H1 (cell line): ENCODE results near the gene LIN28B. TPM values are rescaled to one million over a fixed set of nuclear protein-coding genes. Genes with fewer than 3 reads are reported as not detected.

Experiments used
- CTCF ChIA-PET: fragments of 300-600 bp; sonication (Branson Sonifier 250); formaldehyde crosslinking; loops from one replicate; lab custom pipeline; 2021; ENCODE audit not compliant: partially characterized antibody; lab: Charles Lee
- POLR2A ChIA-PET: fragments of 300-600 bp; sonication (Branson Sonifier 250); formaldehyde crosslinking; loops from one replicate; lab custom pipeline; 2021; ENCODE audit warnings: inconsistent platforms; ENCODE audit not compliant: partially characterized antibody; lab: Charles Lee
- DNase-seq, 2 experiments: peaks; one replicate each; pipeline versions ENCODE4 v3.0.0 to v3.0.0-alpha.2; 2010 to 2022; ENCODE audit warnings: low spot score in 2 of 2, low read depth in 1 of 2, mixed read lengths in 1 of 2
- FAIRE-seq: peaks from 2 replicates; lab custom pipeline; 2011; peaks lifted over from hg19 to GRCh38; lab: Jason Lieb, UNC
- H2AFZ ChIP-seq: 2 replicates; pipeline ENCODE4 v1.8.1; 2012; ENCODE audit warnings: low read length, inconsistent platforms
- H2AK5ac ChIP-seq: 2 replicates; pipeline ENCODE4 v1.6.1; 2013; ENCODE audit warnings: low read depth, low read length
- H2BK120ac ChIP-seq: replicated peaks from 2 replicates; pipeline ENCODE3; 2013; ENCODE audit warnings: low read depth, low read length, inconsistent platforms
- H2BK12ac ChIP-seq: 2 replicates; pipeline ENCODE4 v1.6.1; 2013; ENCODE audit warnings: low read depth, low read length
- H2BK15ac ChIP-seq: 2 replicates; pipeline ENCODE4 v1.6.1; 2013; ENCODE audit warnings: low read length
- H2BK20ac ChIP-seq: 2 replicates; pipeline ENCODE4 v1.6.1; 2013; ENCODE audit warnings: low read length
- H2BK5ac ChIP-seq: 2 replicates; pipeline ENCODE4 v1.6.1; 2013; ENCODE audit warnings: low read depth, low read length
- H3K14ac ChIP-seq: 2 replicates; pipeline ENCODE4 v1.6.1; 2013; ENCODE audit warnings: inconsistent platforms; ENCODE audit not compliant: insufficient read length
- H3K18ac ChIP-seq: 2 replicates; pipeline ENCODE4 v1.6.1; 2013; ENCODE audit warnings: low read length; ENCODE audit errors: extremely low read depth
- H3K23ac ChIP-seq: 2 replicates; pipeline ENCODE4 v1.6.1; 2013; ENCODE audit warnings: inconsistent platforms; ENCODE audit not compliant: insufficient read length
- H3K23me2 ChIP-seq: 2 replicates; pipeline ENCODE4 v1.6.1; 2013; ENCODE audit warnings: low read depth, low read length
- H3K27ac ChIP-seq: 2 replicates; pipeline ENCODE4 v1.6.1; 2011; ENCODE audit warnings: low read depth, low read length, inconsistent platforms
- H3K27me3 ChIP-seq, 4 experiments: replicated peaks in 1 of 4; 1 replicate in 1 of 4; 2 replicates in 3 of 4; pipeline versions ENCODE4 v1.6.1 to v1.8.1; 2011 to 2013; ENCODE audit warnings: low read length in 3 of 4, mild to moderate bottlenecking in 3 of 4, inconsistent platforms in 2 of 4, mixed read lengths in 2 of 4, moderate library complexity in 1 of 4; ENCODE audit not compliant: control insufficient read depth in 3 of 4, insufficient read depth in 3 of 4; ENCODE audit errors: extremely low read depth in 1 of 4
- H3K36me3 ChIP-seq, 4 experiments: 2 replicates each; pipeline versions ENCODE4 v1.6.1 to v1.8.1; 2011 to 2013; ENCODE audit warnings: mild to moderate bottlenecking in 4 of 4, low read length in 3 of 4, moderate library complexity in 2 of 4, control low read depth in 1 of 4, inconsistent platforms in 1 of 4; ENCODE audit not compliant: insufficient read depth in 4 of 4, control insufficient read depth in 2 of 4
- H3K4ac ChIP-seq: replicated peaks from 2 replicates; pipeline ENCODE3; 2013; ENCODE audit warnings: low read length, low read depth, mixed read lengths, inconsistent platforms; ENCODE audit not compliant: insufficient read length
- H3K4me1 ChIP-seq, 4 experiments: replicated peaks in 1 of 4; 1 replicate in 1 of 4; 2 replicates in 3 of 4; pipeline versions ENCODE4 v1.6.1 to v1.8.1; 2011 to 2013; ENCODE audit warnings: low read length in 3 of 4, inconsistent platforms in 2 of 4, mixed read lengths in 1 of 4; ENCODE audit not compliant: insufficient read depth in 4 of 4, control insufficient read depth in 3 of 4
- H3K4me2 ChIP-seq, 2 experiments: 2 replicates each; pipeline versions ENCODE4 v1.6.1 to v1.8.1; 2011 to 2013; ENCODE audit warnings: low read depth in 2 of 2, low read length in 2 of 2, control low read depth in 1 of 2, inconsistent platforms in 1 of 2, mild to moderate bottlenecking in 1 of 2; ENCODE audit not compliant: insufficient read depth in 1 of 2
- H3K4me3 ChIP-seq, 4 experiments: fragments of 200-600, 300-600 bp in 1 of 4; sonication (generic), shearing (Covaris generic), sonication (Bioruptor Twin) in 1 of 4; 2 replicates each; pipeline versions ENCODE4 v1.5.1 to v1.8.1; 2011 to 2016; ENCODE audit warnings: low read length in 4 of 4, low read depth in 3 of 4, control low read depth in 2 of 4, inconsistent platforms in 2 of 4, mild to moderate bottlenecking in 2 of 4, mixed read lengths in 1 of 4, moderate library complexity in 1 of 4; ENCODE audit not compliant: insufficient read depth in 2 of 4; ENCODE audit errors: extremely low read depth in 1 of 4
- H3K56ac ChIP-seq: replicated peaks from 2 replicates; pipeline ENCODE3; 2013; ENCODE audit warnings: low read depth, mild to moderate bottlenecking, mixed read lengths, low read length, inconsistent platforms; ENCODE audit not compliant: insufficient read length
- H3K79me1 ChIP-seq: 2 replicates; pipeline ENCODE4 v1.6.1; 2013; ENCODE audit warnings: low read depth, low read length, control low read depth
- H3K79me2 ChIP-seq, 2 experiments: 2 replicates each; pipeline versions ENCODE4 v1.6.1 to v1.8.1; 2012 to 2013; ENCODE audit warnings: low read length in 2 of 2, mild to moderate bottlenecking in 2 of 2, inconsistent platforms in 1 of 2; ENCODE audit not compliant: insufficient read depth in 2 of 2, control insufficient read depth in 1 of 2
- H3K9ac ChIP-seq, 4 experiments: replicated peaks in 1 of 4; 1 replicate in 1 of 4; 2 replicates in 3 of 4; pipeline versions ENCODE4 v1.6.1 to v1.8.1; 2011 to 2013; ENCODE audit warnings: low read depth in 3 of 4, low read length in 3 of 4, control low read depth in 2 of 4, mild to moderate bottlenecking in 2 of 4, moderate library complexity in 2 of 4, inconsistent platforms in 1 of 4; ENCODE audit errors: extremely low read depth in 1 of 4
- H3K9me3 ChIP-seq, 2 experiments: 2 replicates each; pipeline versions ENCODE4 v1.6.1 to v1.8.1; 2012 to 2013; ENCODE audit warnings: mild to moderate bottlenecking in 2 of 2, moderate library complexity in 2 of 2, control low read depth in 1 of 2, inconsistent platforms in 1 of 2, low read depth in 1 of 2, low read length in 1 of 2, mixed read lengths in 1 of 2; ENCODE audit not compliant: insufficient read depth in 2 of 2
- H4K20me1 ChIP-seq, 2 experiments: replicated peaks in 1 of 2; 2 replicates each; pipeline versions ENCODE3 to v1.8.1; 2011 to 2013; ENCODE audit warnings: inconsistent platforms in 2 of 2, low read length in 2 of 2, mild to moderate bottlenecking in 1 of 2; ENCODE audit not compliant: insufficient read depth in 2 of 2, control insufficient read depth in 1 of 2
- H4K5ac ChIP-seq: 2 replicates; pipeline ENCODE4 v1.6.1; 2013; ENCODE audit warnings: low read length, low read depth, mixed read lengths, inconsistent platforms; ENCODE audit not compliant: insufficient read length
- H4K8ac ChIP-seq: 2 replicates; pipeline ENCODE4 v1.8.0; 2013; ENCODE audit warnings: mild to moderate bottlenecking, moderate library complexity, low read length, inconsistent platforms; ENCODE audit not compliant: insufficient read depth; ENCODE audit errors: extremely low read depth
- H4K91ac ChIP-seq: replicated peaks from 2 replicates; pipeline ENCODE3; 2013; ENCODE audit warnings: low read length, mixed read lengths, inconsistent platforms; ENCODE audit not compliant: insufficient read length
- CHD1 ChIP-seq: IDR thresholded peaks from 2 replicates; pipeline ENCODE4 v1.6.1; 2012; ENCODE audit warnings: low read depth, low read length, improper control_type of control experiment
- MAFK ChIP-seq: IDR thresholded peaks from 2 replicates; pipeline ENCODE4 v1.6.1; 2012; ENCODE audit warnings: low read depth, mild to moderate bottlenecking, improper control_type of control experiment, low read length
- RAD21 ChIP-seq, 2 experiments: IDR thresholded peaks in 1 of 2; conservative IDR thresholded peaks in 1 of 2; 2 replicates each; pipeline ENCODE4 v1.6.1; 2011; ENCODE audit warnings: low read depth in 2 of 2, low read length in 2 of 2, improper control_type of control experiment in 1 of 2, inconsistent platforms in 1 of 2, mild to moderate bottlenecking in 1 of 2, moderate library complexity in 1 of 2
- SIN3A ChIP-seq, 2 experiments: IDR thresholded peaks in 1 of 2; conservative IDR thresholded peaks in 1 of 2; 2 replicates each; pipeline ENCODE4 v1.6.1; 2011 to 2012; ENCODE audit warnings: low read length in 2 of 2, improper control_type of control experiment in 1 of 2, low read depth in 1 of 2, mild to moderate bottlenecking in 1 of 2
- SRF ChIP-seq: IDR thresholded peaks from 2 replicates; pipeline ENCODE4 v1.6.1; 2011; ENCODE audit warnings: mild to moderate bottlenecking, low read depth, low read length, moderate library complexity
- WGBS, 2 experiments: shearing (Covaris generic) in 1 of 2; methylation state at CpG; one replicate each; pipeline versions ENCODE4 v1.1.6 to v1.1.7; 2013 to 2015; ENCODE audit warnings: low lambda C conversion rate in 2 of 2, mixed read lengths in 2 of 2, inconsistent platforms in 1 of 2, low coverage in 1 of 2, missing lambda C conversion rate in 1 of 2; ENCODE audit not compliant: insufficient replicate concordance in 2 of 2, insufficient coverage in 1 of 2, insufficient read length in 1 of 2; ENCODE audit errors: extremely low coverage in 1 of 2, missing lambda C conversion rate in 1 of 2; 5-methylcytosine and 5-hydroxymethylcytosine counted together
- polyA plus RNA-seq, 7 experiments: library from polyadenylated mRNA; depleted of rRNA in 3 of 7; stranded (reverse) in 5 of 7; unstranded in 2 of 7; fragments of >200 nt in 5 of 7; fragments of 200-250 nt in 2 of 7; gene quantifications; 1 replicate in 5 of 7; 2 replicates in 1 of 7; 4 replicates in 1 of 7; pipeline versions ENCODE4 v1.2.1 to v1.2.3, GENCODE V29; 2011 to 2013; ENCODE audit warnings: missing spikeins in 2 of 7, mixed read lengths in 2 of 7
- total RNA-seq: library from RNA; stranded (reverse); fragmentation: NEBNext Ultra II Directional; extraction: Animal tissue kit (Norgen Biotek cat#: 25700); gene quantifications from 2 replicates; pipeline ENCODE4 v1.2.1, GENCODE V29; 2021
- TF ChIP-seq, protein P1 (sequence below), 3 experiments: IDR thresholded peaks; 1 replicate in 2 of 3; 2 replicates in 1 of 3; pipeline versions ENCODE4 v1.5.1 to v1.6.1; 2011; ENCODE audit warnings: low read length in 3 of 3, mild to moderate bottlenecking in 3 of 3, inconsistent platforms in 2 of 3, low read depth in 1 of 3, moderate library complexity in 1 of 3; ENCODE audit not compliant: insufficient read depth in 1 of 3; ENCODE audit errors: control extremely low read depth in 1 of 3

The LIN28B gene
- total and polyA plus RNA-seq, 2 of the 8 experiments (the other 6 are each of a cell fraction or from before 2014, with no cell fraction given): 27.4 to 94.7 TPM

DNA sequence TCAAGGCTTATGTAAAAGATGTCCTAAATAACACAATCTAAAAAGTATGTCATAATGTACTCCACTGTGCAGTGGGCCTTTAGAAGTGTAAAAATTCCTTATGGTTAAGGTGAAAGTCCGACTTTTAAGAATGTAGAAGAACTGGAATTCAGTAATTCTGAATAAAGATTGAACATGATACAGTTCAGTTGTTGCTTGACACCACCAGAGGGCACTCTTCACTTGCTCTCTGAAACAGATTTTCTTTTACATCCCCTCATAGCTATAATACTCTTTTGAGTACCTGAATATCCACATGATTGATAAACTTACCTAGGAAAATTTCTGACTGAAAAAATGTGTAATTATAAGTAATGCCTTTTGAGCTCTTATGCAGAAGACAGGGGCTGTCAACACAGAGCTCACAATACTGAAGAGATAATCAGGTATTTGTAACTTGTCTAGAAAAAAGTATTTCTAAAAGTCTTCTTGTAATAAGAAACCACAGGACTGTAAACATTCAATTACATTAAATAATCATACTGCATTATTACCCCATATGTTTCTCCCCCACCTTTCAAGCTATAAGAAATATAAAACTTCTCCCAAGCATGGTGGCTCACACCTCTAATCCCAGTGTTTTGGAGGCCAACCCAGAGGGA is 130.8 kb downstream of the LIN28B start:
- Histone ChIP-seq H3K27me3 (no peaks in the 10 kb centered on the region), H3K56ac (no peak overlapping the region), H3K23ac (no peak overlapping the region), H3K9me3 (no peaks in the 10 kb centered on the region), H2BK120ac (no peak overlapping the region), H3K27ac (no peak overlapping the region), H3K36me3 (peaks cover 0 to 3% (median 0%) of the 10 kb centered on the region in 4 experiments; a peak in 1 of 8 replicates), H2BK20ac (no peak overlapping the region), H4K20me1 (no peaks in the 10 kb centered on the region), H3K4ac (no peak overlapping the region), H3K79me2 (no peaks in the 10 kb centered on the region), H3K4me1 (no peaks in the 10 kb centered on the region), H2BK15ac (no peak overlapping the region), H4K8ac (no peak overlapping the region), H3K4me3 (no peak overlapping the region), H2AFZ (no peak overlapping the region), H2BK5ac (no peak overlapping the region), H3K79me1 (no peaks in the 10 kb centered on the region), H3K4me2 (no peak overlapping the region), H3K9ac (no peak overlapping the region), H3K18ac (no peak overlapping the region), H2BK12ac (no peak overlapping the region), H2AK5ac (no peak overlapping the region), H3K14ac (no peak overlapping the region), H4K5ac (no peak overlapping the region), H3K23me2 (no peaks in the 10 kb centered on the region), H4K91ac (no peak overlapping the region)
- ChIA-PET CTCF (interaction anchor here (0.6 to 5.1 kb wide), 71 partner anchors 8 to 386 kb away, joined by 3 to 37 read pairs (median 4); partner anchors contain the start of genes HACE1 and PREP), POLR2A (interaction anchor here (1.0 to 1.2 kb wide), 2 partner anchors 112 to 126 kb away, joined by 3 read pairs; no protein-coding TSS in a partner anchor)
- DNase-seq (no peak), FAIRE-seq (peak; percentile 98)
- 29% methylated on average over 1 of the region's 1 CpG; no CpG with 5 or more reads in 1 of the 2 experiments for WGBS, 2 experiments
- TF ChIP-seq, protein P1, sequence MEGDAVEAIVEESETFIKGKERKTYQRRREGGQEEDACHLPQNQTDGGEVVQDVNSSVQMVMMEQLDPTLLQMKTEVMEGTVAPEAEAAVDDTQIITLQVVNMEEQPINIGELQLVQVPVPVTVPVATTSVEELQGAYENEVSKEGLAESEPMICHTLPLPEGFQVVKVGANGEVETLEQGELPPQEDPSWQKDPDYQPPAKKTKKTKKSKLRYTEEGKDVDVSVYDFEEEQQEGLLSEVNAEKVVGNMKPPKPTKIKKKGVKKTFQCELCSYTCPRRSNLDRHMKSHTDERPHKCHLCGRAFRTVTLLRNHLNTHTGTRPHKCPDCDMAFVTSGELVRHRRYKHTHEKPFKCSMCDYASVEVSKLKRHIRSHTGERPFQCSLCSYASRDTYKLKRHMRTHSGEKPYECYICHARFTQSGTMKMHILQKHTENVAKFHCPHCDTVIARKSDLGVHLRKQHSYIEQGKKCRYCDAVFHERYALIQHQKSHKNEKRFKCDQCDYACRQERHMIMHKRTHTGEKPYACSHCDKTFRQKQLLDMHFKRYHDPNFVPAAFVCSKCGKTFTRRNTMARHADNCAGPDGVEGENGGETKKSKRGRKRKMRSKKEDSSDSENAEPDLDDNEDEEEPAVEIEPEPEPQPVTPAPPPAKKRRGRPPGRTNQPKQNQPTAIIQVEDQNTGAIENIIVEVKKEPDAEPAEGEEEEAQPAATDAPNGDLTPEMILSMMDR (IDR thresholded peaks at IDR 0.05; ENCODE audit: control extremely low read depth in 1 of 3, insufficient read depth in 1 of 3, low read depth in 1 of 3, low read length in 3 of 3): peak in 2 of 3 experiments; percentile 55 to 74; a peak in 2 of 4 replicates
- peak; percentile 89 to 90 for TF ChIP-seq RAD21 (IDR thresholded peaks at IDR 0.05 in 1 of 2, conservative IDR thresholded peaks at IDR 0.05 in 1 of 2; ENCODE audit: low read depth in 2 of 2, low read length in 2 of 2)
- no peak for TF ChIP-seq SRF
- TF ChIP-seq SIN3A (conservative IDR thresholded peaks at IDR 0.05 in 1 of 2, IDR thresholded peaks at IDR 0.05 in 1 of 2; ENCODE audit: low read depth in 1 of 2, low read length in 2 of 2): no peak
- no peak for TF ChIP-seq MAFK
- no peak for TF ChIP-seq CHD1
